Measurements from ENCODE around the gene AP2A2.

The AP2A2 gene

DNA sequence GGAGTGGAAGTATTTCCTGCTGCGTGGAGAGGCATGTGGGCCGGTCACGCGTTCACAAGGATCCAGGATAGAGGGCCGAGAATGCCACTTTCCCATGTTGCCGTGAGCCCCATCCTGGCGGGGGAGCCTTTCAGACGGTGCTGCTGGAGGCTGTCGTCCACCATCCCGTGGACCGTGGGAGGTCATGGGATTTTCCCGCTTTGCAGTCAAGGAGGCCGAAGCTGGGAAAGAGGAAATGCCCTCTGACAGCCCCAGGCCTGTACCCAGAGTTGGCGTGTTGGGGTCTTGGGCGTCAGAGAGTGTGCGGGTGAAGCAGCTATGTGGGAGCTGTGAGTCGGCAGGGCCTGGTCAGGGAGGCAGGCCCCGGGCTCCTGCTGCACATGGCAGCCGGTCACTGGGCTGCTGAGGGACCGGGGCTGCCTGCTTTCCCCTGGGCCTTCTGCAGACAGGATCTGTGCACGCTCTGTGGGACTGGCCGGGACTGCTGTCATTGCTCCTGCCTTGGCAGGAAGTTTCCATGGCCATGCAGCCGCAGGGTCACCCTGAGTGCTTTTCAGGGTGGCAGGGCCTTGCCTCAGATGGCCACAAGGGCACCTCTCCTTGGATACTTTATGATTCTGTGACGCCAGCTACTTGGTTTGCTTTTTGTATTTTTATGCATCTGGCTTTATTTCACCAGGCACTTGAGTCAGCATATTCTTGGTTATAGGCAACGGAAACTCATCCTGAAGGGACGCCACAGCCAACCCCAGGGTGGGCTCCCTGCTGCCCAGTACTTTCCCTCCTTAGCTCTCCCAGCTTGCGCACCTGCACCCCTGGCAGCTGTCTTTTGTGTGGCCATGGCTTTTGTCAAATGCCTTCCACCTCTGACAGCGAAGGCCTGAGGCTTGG lies 52.4 kb downstream of the AP2A2 start:
- Histone ChIP-seq H3K27me3 (no peaks in the 10 kb centered on the region), H3K36me3 (peaks cover 82% of the 10 kb centered on the region), H3K9me3 (no peaks in the 10 kb centered on the region), H3K4me1 (ENCODE audit: control insufficient read depth in 1 of 2, insufficient read depth in 1 of 2, low read depth in 1 of 2, low read length in 1 of 2) (no peaks in the 10 kb centered on the region), H3K4me3 (ENCODE audit: low read depth in 1 of 2, low read length in 1 of 2) (no peak overlapping the region), H3K27ac (no peak overlapping the region)
- TF ChIP-seq, protein P1, sequence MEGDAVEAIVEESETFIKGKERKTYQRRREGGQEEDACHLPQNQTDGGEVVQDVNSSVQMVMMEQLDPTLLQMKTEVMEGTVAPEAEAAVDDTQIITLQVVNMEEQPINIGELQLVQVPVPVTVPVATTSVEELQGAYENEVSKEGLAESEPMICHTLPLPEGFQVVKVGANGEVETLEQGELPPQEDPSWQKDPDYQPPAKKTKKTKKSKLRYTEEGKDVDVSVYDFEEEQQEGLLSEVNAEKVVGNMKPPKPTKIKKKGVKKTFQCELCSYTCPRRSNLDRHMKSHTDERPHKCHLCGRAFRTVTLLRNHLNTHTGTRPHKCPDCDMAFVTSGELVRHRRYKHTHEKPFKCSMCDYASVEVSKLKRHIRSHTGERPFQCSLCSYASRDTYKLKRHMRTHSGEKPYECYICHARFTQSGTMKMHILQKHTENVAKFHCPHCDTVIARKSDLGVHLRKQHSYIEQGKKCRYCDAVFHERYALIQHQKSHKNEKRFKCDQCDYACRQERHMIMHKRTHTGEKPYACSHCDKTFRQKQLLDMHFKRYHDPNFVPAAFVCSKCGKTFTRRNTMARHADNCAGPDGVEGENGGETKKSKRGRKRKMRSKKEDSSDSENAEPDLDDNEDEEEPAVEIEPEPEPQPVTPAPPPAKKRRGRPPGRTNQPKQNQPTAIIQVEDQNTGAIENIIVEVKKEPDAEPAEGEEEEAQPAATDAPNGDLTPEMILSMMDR (IDR thresholded peaks at IDR 0.05) = no peak

DNA sequence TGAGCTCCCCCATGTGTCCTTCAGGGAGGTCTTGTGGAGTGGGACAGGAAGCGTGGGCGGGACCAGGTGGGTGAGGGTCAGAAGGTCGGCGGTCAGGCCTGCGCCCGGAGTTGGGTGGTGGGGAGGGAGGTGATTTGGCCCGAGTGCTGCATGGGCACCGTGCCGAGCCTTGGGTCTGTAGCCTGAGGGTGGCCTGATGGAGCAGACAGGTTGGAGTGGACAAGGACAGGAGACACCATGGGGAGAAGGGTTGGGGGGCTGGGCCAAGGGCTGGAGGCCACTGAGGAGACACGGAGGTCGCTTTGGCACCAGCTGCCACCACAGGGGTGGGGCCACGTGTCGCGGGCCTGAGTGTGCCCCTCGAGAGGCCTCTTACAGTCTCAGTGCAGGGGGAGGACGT lies 53.1 kb downstream of the AP2A2 start:
- Histone ChIP-seq H3K27me3 (no peaks in the 10 kb centered on the region), H3K4me3 (ENCODE audit: low read depth in 1 of 2, low read length in 1 of 2) (no peak overlapping the region), H3K27ac (no peak overlapping the region), H3K9me3 (no peaks in the 10 kb centered on the region), H3K4me1 (ENCODE audit: control insufficient read depth in 1 of 2, insufficient read depth in 1 of 2, low read depth in 1 of 2, low read length in 1 of 2) (no peaks in the 10 kb centered on the region), H3K36me3 (peaks cover 78% of the 10 kb centered on the region)
- TF ChIP-seq, protein P1 (IDR thresholded peaks at IDR 0.05) = no peak

DNA sequence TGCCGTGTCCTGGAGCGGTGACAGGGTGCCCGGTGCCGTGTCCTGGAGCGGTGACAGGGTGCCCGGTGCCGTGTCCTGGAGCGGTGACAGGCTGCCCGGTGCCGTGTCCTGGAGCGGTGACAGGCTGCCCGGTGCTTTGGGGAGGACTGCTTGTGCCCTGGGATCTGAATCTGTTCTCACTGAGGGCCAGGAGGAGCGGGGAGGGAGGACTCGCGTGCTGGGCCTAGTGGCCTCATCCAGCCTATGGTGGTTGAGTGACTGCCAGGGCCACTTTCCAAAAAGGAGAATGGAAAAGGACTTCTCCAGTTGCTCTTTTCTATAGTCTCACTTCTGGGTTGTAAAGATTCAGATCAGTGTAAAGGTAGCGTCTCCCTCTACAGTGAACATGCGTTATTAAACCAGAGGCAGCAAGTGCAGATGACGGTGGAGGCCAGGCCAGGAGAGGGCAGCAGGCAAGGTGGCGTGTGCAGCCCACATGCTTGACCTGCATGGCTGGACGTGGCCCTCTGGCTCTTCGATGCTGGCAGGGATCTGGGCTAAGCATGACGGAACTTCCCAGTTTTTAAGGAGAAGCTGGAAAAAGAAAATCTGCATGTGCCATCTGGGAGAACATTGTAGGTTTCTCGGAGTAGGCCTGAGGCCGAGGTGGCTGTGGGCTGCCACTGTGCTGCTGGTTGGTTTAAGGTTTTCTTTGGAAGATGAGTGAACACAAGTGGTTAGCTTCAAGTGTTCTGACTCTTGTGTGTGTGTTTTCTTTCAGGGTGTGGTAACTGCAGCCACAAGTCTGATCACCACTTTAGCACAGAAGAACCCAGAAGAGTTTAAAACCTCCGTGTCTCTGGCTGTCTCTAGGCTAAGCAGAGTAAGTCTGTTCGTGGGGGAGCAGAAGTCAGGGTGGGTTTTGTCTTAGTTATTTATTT lies 55.0 kb downstream of the AP2A2 start:
- no peak overlapping the region for H3K4me3 ChIP-seq (ENCODE audit: low read depth in 1 of 2, low read length in 1 of 2)
- TF ChIP-seq, protein P1 (IDR thresholded peaks at IDR 0.05) = no peak
- H3K27me3 ChIP-seq = no peaks in the 10 kb centered on the region
- H3K36me3 ChIP-seq = peaks cover 82% of the 10 kb centered on the region
- H3K9me3 ChIP-seq = no peaks in the 10 kb centered on the region
- no peak overlapping the region for H3K27ac ChIP-seq
- no peaks in the 10 kb centered on the region for H3K4me1 ChIP-seq (ENCODE audit: control insufficient read depth in 1 of 2, insufficient read depth in 1 of 2, low read depth in 1 of 2, low read length in 1 of 2)

DNA sequence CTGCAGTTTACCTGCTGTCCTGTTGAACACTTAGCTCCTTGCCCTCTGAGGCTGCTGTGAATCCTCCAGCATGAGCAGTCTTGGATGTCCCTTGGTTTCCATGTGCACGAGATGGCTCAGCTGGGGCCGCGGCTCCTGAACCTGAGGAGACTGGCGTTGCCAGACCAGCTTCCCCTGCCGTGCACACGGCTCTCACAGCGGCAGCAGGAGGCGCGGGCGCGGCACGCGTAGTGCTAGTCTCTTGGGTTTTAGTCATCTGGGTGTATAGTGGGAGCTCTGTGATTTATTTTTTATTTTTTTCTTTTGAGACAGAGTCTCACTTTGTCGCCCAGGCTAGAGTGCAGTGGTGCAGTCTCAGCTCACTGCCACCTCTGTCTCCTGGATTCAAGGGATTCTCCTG lies 56.1 kb downstream of the AP2A2 start:
- H3K9me3 ChIP-seq = no peaks in the 10 kb centered on the region
- no peaks in the 10 kb centered on the region for H3K27me3 ChIP-seq
- H3K4me1 ChIP-seq (ENCODE audit: control insufficient read depth in 1 of 2, insufficient read depth in 1 of 2, low read depth in 1 of 2, low read length in 1 of 2) = no peaks in the 10 kb centered on the region
- H3K4me3 ChIP-seq (ENCODE audit: low read depth in 1 of 2, low read length in 1 of 2) = no peak overlapping the region
- TF ChIP-seq, protein P1 (IDR thresholded peaks at IDR 0.05) = no peak
- no peak overlapping the region for H3K27ac ChIP-seq
- peaks cover 82% of the 10 kb centered on the region for H3K36me3 ChIP-seq

DNA sequence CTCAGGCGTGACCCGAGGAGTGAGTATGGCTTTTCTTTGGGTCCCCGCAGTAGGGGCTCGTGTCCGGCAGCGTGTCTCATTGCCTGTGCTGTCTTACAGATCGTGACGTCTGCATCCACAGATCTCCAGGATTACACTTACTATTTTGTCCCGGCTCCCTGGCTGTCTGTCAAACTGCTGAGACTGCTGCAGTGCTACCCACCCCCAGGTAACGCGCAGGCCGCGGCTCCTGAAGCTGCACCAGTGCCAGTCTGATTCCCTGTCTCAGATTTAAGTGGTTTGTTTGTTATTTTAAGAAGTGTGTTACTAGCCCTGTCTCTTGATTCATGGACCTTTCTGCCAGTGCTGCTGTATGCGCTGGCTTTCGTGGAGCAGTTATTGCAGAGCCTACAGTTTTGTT lies 58.9 kb downstream of the AP2A2 start:
- no peak overlapping the region for H3K4me3 ChIP-seq (ENCODE audit: low read depth in 1 of 2, low read length in 1 of 2)
- H3K9me3 ChIP-seq = no peaks in the 10 kb centered on the region
- no peaks in the 10 kb centered on the region for H3K27me3 ChIP-seq
- H3K27ac ChIP-seq = no peak overlapping the region
- H3K36me3 ChIP-seq = peaks cover 82% of the 10 kb centered on the region
- TF ChIP-seq, protein P1 (IDR thresholded peaks at IDR 0.05) = no peak
- H3K4me1 ChIP-seq (ENCODE audit: control insufficient read depth in 1 of 2, insufficient read depth in 1 of 2, low read depth in 1 of 2, low read length in 1 of 2) = no peaks in the 10 kb centered on the region

Data from neutrophil (primary cell).